ENCODE results near the gene CALHM5.

GRCh38 chr6:116512734-116513133 lies 1.3 kb downstream of the CALHM5 start:
- no peak for TF ChIP-seq POLR2AphosphoS5 (IDR thresholded peaks at IDR 0.05)
- TF ChIP-seq, protein P1, sequence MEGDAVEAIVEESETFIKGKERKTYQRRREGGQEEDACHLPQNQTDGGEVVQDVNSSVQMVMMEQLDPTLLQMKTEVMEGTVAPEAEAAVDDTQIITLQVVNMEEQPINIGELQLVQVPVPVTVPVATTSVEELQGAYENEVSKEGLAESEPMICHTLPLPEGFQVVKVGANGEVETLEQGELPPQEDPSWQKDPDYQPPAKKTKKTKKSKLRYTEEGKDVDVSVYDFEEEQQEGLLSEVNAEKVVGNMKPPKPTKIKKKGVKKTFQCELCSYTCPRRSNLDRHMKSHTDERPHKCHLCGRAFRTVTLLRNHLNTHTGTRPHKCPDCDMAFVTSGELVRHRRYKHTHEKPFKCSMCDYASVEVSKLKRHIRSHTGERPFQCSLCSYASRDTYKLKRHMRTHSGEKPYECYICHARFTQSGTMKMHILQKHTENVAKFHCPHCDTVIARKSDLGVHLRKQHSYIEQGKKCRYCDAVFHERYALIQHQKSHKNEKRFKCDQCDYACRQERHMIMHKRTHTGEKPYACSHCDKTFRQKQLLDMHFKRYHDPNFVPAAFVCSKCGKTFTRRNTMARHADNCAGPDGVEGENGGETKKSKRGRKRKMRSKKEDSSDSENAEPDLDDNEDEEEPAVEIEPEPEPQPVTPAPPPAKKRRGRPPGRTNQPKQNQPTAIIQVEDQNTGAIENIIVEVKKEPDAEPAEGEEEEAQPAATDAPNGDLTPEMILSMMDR (IDR thresholded peaks at IDR 0.05), result no peak
- no peak for TF ChIP-seq POLR2A (IDR thresholded peaks at IDR 0.05)
